Fibroblast of lung (primary cell): ENCODE measurements around the gene FRMD4A.

Experiments
- EZH2 ChIP-seq: IDR thresholded peaks from 2 replicates; pipeline ENCODE4 v1.5.1; 2012; ENCODE audit warnings: low read length, control low read depth, mild to moderate bottlenecking; ENCODE audit errors: missing control alignments
- TF ChIP-seq, protein P1 (sequence below), 2 donors: IDR thresholded peaks in 1 of 2; conservative IDR thresholded peaks in 1 of 2; 1 replicate in 1 of 2; 2 replicates in 1 of 2; pipeline ENCODE4 v1.5.1; 2011 to 2012; ENCODE audit warnings: low read length in 2 of 2, control low read depth in 1 of 2, inconsistent platforms in 1 of 2, low read depth in 1 of 2, mild to moderate bottlenecking in 1 of 2

DNA sequence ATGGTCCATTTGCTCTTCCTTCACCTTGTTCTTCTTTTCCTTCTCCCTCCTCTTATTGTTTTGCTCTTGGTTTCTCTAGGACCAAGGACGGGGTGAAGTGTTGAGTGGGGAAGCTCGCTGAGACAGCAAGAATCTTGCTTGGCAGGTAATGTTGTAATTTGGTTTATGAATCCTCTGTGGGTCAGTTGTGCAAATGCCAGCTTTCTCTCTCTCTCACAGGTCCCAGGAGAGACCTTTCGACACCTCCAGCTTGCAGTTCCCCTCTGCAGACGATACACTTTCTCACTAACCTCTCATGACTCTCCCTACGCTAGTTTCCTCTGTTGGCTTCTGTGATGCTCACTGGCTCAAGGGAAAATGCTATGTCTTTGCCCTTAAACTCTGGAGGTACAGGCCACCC, 77.0 kb downstream of the FRMD4A start:
- TF ChIP-seq, protein P1, sequence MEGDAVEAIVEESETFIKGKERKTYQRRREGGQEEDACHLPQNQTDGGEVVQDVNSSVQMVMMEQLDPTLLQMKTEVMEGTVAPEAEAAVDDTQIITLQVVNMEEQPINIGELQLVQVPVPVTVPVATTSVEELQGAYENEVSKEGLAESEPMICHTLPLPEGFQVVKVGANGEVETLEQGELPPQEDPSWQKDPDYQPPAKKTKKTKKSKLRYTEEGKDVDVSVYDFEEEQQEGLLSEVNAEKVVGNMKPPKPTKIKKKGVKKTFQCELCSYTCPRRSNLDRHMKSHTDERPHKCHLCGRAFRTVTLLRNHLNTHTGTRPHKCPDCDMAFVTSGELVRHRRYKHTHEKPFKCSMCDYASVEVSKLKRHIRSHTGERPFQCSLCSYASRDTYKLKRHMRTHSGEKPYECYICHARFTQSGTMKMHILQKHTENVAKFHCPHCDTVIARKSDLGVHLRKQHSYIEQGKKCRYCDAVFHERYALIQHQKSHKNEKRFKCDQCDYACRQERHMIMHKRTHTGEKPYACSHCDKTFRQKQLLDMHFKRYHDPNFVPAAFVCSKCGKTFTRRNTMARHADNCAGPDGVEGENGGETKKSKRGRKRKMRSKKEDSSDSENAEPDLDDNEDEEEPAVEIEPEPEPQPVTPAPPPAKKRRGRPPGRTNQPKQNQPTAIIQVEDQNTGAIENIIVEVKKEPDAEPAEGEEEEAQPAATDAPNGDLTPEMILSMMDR (conservative IDR thresholded peaks at IDR 0.05 in 1 of 2, IDR thresholded peaks at IDR 0.05 in 1 of 2; ENCODE audit: low read depth in 1 of 2, low read length in 2 of 2), result no peak
- TF ChIP-seq EZH2, result no peak
